Astrocyte of the spinal cord (primary cell): ENCODE data around the gene INPP5D.

Source experiments
- DNase-seq: peaks from one replicate; pipeline ENCODE4 v3.0.0; 2011; ENCODE audit warnings: low read depth, low spot score
- H3K4me3 ChIP-seq: 2 replicates; pipeline ENCODE4 v1.5.1; 2011; ENCODE audit warnings: low read depth, mild to moderate bottlenecking, low read length, moderate library complexity
- in situ Hi-C: cut with HindIII; loops from 2 replicates; pipeline ENCODE4 v1.10.0; 2017; ENCODE audit warnings: low sequenced_read_pairs
- TF ChIP-seq, protein P1 (sequence below): IDR thresholded peaks from 2 replicates; pipeline ENCODE4 v1.5.1; 2012; ENCODE audit warnings: low read depth, mild to moderate bottlenecking, low read length, inconsistent platforms

Gene INPP5D

DNA sequence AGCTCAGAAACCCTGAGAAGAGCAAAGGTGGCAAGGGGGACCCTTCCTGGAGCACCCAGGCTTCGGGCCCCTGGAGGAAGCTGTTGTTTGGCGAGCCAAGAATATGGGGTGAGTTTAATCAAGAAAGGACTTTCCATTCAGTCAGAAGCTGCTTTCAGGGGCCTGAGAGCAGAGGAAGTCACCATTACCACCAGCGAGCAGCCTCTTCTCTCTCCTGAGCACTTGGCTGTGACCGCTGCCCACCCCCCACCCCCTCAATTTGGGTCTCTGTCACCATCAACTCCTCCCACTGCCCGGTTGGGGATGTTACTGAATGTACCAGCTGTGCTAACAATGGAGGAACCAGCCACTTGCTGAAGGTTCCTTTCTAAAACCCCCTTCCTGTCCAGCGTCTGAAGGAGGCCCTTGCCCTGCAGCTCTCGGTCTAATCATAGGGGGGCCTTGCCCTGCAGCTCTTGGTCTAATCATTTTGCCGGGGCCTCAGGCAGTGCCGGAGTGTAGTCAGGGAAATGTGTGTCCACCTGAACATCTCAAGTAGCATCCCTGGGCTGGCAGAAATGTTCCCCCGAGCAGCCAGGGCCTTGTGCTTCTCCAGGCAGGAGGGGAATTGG is 943 bp downstream of the INPP5D start:
- no peak overlapping the region for H3K4me3 ChIP-seq
- TF ChIP-seq, protein P1, sequence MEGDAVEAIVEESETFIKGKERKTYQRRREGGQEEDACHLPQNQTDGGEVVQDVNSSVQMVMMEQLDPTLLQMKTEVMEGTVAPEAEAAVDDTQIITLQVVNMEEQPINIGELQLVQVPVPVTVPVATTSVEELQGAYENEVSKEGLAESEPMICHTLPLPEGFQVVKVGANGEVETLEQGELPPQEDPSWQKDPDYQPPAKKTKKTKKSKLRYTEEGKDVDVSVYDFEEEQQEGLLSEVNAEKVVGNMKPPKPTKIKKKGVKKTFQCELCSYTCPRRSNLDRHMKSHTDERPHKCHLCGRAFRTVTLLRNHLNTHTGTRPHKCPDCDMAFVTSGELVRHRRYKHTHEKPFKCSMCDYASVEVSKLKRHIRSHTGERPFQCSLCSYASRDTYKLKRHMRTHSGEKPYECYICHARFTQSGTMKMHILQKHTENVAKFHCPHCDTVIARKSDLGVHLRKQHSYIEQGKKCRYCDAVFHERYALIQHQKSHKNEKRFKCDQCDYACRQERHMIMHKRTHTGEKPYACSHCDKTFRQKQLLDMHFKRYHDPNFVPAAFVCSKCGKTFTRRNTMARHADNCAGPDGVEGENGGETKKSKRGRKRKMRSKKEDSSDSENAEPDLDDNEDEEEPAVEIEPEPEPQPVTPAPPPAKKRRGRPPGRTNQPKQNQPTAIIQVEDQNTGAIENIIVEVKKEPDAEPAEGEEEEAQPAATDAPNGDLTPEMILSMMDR = no peak
- in situ Hi-C loops = no loop called here
- no peak for DNase-seq

DNA sequence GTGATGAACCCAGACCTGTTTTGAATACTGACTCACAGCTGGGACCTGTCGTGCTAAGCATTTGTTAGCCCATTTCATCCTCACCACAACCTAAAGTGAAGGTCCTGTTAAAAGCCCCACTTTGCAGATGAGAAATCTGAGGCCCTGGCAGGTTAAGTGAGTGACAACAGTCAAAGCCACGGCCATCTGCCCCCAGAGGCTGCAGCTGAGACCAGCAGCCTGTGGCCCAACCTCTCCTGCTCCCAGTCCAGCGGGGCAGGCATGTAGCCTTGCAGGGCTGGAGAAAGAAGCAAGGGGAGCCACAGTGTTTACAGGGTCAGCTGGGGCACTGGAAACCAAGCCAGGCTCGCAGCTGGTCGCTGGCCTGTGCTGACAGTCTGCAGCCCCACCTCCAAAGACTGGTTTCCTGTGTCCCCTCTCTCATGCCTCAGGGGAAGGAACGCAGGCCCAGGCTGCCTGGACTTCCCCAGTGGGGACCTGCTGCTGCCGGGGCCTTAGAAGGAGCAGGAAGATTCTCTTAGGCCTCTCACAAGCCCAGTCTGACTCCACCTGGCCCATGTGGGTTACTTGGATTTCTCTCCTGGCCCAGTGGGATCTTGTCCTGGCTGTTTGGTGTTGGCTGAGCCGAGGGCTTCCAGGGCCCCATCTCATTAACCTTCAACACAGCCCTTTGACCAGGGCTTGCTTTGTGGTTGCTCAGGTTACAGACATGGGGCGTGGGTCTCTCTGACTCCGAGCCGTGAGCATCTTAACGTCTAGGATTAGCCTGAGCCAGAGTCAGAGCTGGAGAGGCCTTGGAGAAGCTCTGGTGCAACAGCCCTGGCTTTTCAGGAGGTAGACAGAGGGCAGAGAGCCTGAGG is 1.7 kb downstream of the INPP5D start:
- no peak overlapping the region for H3K4me3 ChIP-seq
- in situ Hi-C loops = no loop called here
- DNase-seq = peak; percentile 3
- TF ChIP-seq, protein P1 = peak; percentile 30

DNA sequence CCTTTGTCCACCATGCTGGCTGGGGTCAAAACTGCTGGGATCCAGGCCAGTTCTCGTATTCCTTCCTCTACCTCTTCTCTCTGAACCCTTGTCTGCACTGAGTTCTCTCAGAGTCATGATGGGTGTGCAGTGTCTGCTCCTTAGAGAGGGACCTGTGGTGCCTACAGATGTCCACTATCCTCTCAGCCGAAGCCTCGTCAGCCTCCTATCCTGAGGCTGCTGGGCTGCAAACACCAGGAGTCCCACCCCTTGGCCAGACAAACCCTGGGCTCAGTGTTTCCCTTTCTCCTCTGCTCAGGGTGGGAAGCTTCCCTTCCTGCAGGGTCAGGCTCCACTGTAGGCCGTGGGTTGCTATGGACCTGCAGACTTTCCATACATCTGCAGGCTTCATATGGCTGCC is 2.3 kb downstream of the INPP5D start:
- DNase-seq = no peak
- H3K4me3 ChIP-seq = no peak overlapping the region
- TF ChIP-seq, protein P1 = no peak
- in situ Hi-C loops = no loop called here

DNA sequence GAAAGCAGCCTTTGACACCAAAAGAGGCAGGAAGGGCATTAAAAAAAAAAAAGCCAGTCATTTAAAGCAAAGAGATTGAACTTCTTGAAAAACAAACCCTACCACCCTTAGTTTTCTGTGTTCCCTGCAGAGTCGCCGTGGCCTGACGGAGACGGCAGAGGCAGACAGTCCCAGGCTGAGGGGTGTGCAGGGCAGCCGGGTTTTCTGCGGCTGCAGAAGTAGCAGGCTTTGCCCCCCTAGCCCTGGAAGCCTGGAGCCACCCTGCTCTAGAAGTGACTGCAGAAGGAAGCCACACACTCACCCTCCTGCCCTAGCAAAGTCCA is 2.8 kb downstream of the INPP5D start:
- no peak for DNase-seq
- H3K4me3 ChIP-seq = no peak overlapping the region
- TF ChIP-seq, protein P1 = no peak
- in situ Hi-C loops = no loop called here

DNA sequence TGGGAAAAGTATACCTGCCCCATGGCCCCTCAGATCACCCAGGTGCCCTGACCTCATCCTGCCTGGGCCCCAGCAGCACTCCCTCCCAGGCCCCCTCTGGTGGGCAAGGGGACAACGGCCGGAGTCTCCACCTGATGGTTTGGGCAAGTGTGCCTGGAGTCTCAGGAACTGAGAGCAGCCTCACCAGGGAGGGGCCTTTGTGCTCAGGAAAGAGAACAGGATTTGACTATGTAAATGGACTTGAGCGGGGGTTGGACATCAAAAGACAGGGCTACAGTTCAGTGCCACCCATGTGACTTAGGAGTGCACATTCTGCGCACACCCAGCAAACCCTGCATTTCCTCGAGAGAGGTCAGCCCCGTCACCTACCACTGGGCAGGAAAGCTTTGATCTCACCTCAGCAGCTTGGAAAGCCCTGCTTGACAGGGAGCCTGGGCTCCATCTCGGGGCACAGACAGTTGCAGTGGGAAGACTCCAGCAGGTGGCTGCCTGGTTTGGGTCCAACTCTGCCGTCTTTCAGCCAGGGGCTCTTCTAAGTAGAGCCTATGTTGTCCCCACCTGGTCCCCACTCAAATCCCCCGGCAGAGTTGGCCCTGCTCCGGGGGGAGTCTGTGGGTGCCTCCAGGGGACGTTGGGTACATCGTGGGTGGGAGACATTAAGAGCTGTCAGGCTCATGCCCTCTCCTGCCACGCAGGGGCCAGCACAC is 3.3 kb downstream of the INPP5D start:
- in situ Hi-C loops = no loop called here
- no peak overlapping the region for H3K4me3 ChIP-seq
- no peak for DNase-seq
- TF ChIP-seq, protein P1 = peak; percentile 4

DNA sequence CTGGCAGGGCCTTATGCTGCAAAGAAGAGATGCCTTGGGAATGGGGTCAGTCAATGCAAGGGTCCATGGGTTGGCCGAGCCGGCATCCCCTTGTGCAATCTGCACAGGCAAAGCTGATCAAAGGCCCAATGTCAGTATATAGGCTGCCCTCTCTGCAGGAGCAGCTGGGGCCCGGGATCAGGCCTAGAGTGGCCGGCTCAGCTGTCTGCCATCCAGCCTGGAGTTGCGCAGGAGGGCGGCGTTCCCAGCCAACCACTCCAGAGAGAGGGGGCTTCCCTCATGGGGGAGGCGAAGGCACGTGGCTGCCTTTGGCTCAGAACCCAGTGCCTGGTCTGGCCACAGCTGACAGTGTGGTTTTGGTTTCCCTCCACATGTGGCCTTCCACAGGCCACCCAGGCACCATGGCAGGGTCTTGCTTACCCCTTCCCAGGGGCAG is 3.9 kb downstream of the INPP5D start:
- TF ChIP-seq, protein P1 = no peak
- in situ Hi-C loops = no loop called here
- DNase-seq = no peak
- no peak overlapping the region for H3K4me3 ChIP-seq
